Activated CD4-positive, alpha-beta T cell treated with anti-CD3 and anti-CD28 coated beads, Interleukin-2, amount 50 U/mL, for 4 hours (primary cell): Measurements from ENCODE around the gene ALK.
"Not testable (repeated sequence)": the region's sequence is repeated elsewhere in the genome, so short reads cannot be mapped to it uniquely, and the experiment has no call there.

Source experiments
- DNase-seq, 2 experiments: peaks; one replicate each; pipeline ENCODE4 v3.0.0-alpha.2; 2020

Gene ALK

GRCh38 chr2:29837925-29838324 lies 83.5 kb downstream of the ALK start:
- no peak for DNase-seq

- DNase-seq, result no peak
Measured at GRCh38 chr2:29834624-29835023, 86.8 kb downstream of the ALK start.

GRCh38 chr2:29834036-29834540 lies 87.3 kb downstream of the ALK start:
- DNase-seq, result no peak

GRCh38 chr2:29831560-29831959 lies 89.8 kb downstream of the ALK start:
- no peak for DNase-seq

- no peak for DNase-seq
Measured at GRCh38 chr2:29829841-29830240, 91.5 kb downstream of the ALK start.

- DNase-seq, result not testable (repeated sequence)
Measured at GRCh38 chr2:29824145-29824544, 97.2 kb downstream of the ALK start.

- DNase-seq, result no peak
Measured at GRCh38 chr2:29821591-29821990, 99.8 kb downstream of the ALK start.

- no peak for DNase-seq
Measured at GRCh38 chr2:29819570-29819969, 101.8 kb downstream of the ALK start.

GRCh38 chr2:29817801-29818680 lies 103.3 kb downstream of the ALK start:
- DNase-seq, result no peak

GRCh38 chr2:29817299-29817698 lies 104.1 kb downstream of the ALK start:
- DNase-seq, result no peak

- no peak for DNase-seq
Measured at GRCh38 chr2:29816651-29817050, 104.7 kb downstream of the ALK start.

GRCh38 chr2:29811378-29811777 lies 110.0 kb downstream of the ALK start:
- no peak for DNase-seq

- no peak for DNase-seq
Measured at GRCh38 chr2:29810956-29811355, 110.4 kb downstream of the ALK start.

- no peak for DNase-seq
Measured at GRCh38 chr2:29808321-29808720, 113.1 kb downstream of the ALK start.

- DNase-seq, result no peak
Measured at GRCh38 chr2:29807082-29807481, 114.3 kb downstream of the ALK start.

GRCh38 chr2:29806461-29806860 lies 114.9 kb downstream of the ALK start:
- DNase-seq, result no peak

- no peak for DNase-seq
Measured at GRCh38 chr2:29804671-29805070, 116.7 kb downstream of the ALK start.

GRCh38 chr2:29803537-29803936 lies 117.8 kb downstream of the ALK start:
- DNase-seq, result no peak

- DNase-seq, result no peak
Measured at GRCh38 chr2:29802986-29803385, 118.4 kb downstream of the ALK start.

- no peak for DNase-seq
Measured at GRCh38 chr2:29799628-29800027, 121.8 kb downstream of the ALK start.

- DNase-seq, result no peak
Measured at GRCh38 chr2:29797916-29798315, 123.5 kb downstream of the ALK start.

GRCh38 chr2:29796446-29796845 lies 124.9 kb downstream of the ALK start:
- DNase-seq, result no peak

GRCh38 chr2:29789911-29790485 lies 131.4 kb downstream of the ALK start:
- DNase-seq, result no peak
